Activated T-helper 2 cell treated with anti-CD3 and anti-CD28 coated beads, Interferon-gamma antibody, Interleukin-2, Interleukin-4, amounts not matched to agents 10 μg/mL and 5 μg/mL and 100 μg/mL, durations not matched to agents 14 hours and 24 hours and 36 hours (primary cell): Measurements from ENCODE around the gene DCBLD1. TPM values are rescaled to one million over a fixed set of nuclear protein-coding genes. Genes with fewer than 3 reads are reported as not detected.

Source experiments
- DNase-seq: peaks from one replicate; pipeline ENCODE4 v3.0.0; 2021; ENCODE audit warnings: low spot score
- H3K27ac Mint-ChIP-seq: one replicate; pipeline ENCODE4 v1.8.0; 2021; ENCODE audit warnings: mixed read lengths
- H3K27me3 Mint-ChIP-seq: one replicate; pipeline ENCODE4 v1.8.0; 2021; ENCODE audit warnings: low read depth, mixed read lengths
- H3K36me3 Mint-ChIP-seq: one replicate; pipeline ENCODE4 v1.8.0; 2021; ENCODE audit warnings: low read depth, mixed read lengths
- H3K4me1 Mint-ChIP-seq: one replicate; pipeline ENCODE4 v1.8.0; 2021; ENCODE audit warnings: low read depth, mixed read lengths
- H3K4me3 Mint-ChIP-seq: one replicate; pipeline ENCODE4 v1.8.0; 2021; ENCODE audit warnings: low read depth, mild to moderate bottlenecking, moderate library complexity, mixed read lengths
- H3K9me3 Mint-ChIP-seq: one replicate; pipeline ENCODE4 v1.8.0; 2021; ENCODE audit warnings: mixed read lengths
- intact Hi-C: fragments of 100-400 bp; cut with micrococcal nuclease; formaldehyde crosslinking; loops from one replicate; pipeline ENCODE4 v1.15.1; 2023
- total RNA-seq: library from RNA; stranded (reverse); gene quantifications from 2 replicates; pipeline ENCODE4 v1.2.3, GENCODE V29; 2022

The DCBLD1 gene
- total RNA-seq, 1 donor from 2014 or later, result 4.0 TPM

DNA sequence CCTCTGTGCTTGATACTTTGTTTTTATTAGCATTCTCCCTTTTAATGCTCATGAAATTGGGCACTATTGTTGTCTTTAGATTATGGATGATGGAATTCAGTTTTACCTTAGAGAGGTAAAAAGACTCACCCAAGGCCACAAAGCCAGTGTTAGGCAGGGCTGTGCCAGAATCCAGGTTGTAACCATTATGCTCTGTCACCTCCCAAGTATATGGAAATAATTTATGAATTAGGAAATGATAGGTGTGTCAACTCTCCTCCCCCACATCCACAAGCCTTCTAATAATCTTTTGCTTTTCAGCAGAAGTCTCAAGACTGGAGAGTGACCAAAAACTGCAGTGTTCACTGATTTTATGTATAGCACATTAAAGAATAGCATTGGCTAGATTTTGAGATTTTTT lies 13.0 kb downstream of the DCBLD1 start:
- H3K9me3 Mint-ChIP-seq, result no peaks in the 10 kb centered on the region
- H3K27me3 Mint-ChIP-seq, result peaks cover 4% of the 10 kb centered on the region
- no peaks in the 10 kb centered on the region for H3K36me3 Mint-ChIP-seq
- peaks cover 15% of the 10 kb centered on the region for H3K4me1 Mint-ChIP-seq
- intact Hi-C loops, result loop anchor here (5.0 kb wide), 2 partner anchors 33 to 52 kb away; no protein-coding TSS in a partner anchor
- no peak overlapping the region for H3K4me3 Mint-ChIP-seq
- no peak for DNase-seq
- no peak overlapping the region for H3K27ac Mint-ChIP-seq

DNA sequence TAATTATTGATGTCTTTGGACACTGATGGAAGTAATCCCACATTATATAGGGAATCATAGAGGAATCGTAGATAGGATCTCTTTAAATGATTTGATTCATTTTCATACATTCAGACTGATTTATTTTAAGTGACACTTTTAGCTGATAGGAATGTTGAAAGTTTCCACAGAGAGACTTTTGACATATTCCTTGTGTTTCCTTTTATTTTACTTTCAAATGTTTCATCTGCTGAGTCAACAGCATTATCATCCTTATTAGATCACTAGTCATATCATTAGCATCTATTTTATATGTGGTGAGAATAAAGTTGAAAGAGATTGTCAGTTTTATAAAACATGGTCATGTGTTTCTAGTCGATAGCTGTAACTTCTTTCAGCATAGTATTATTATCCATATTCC lies 13.4 kb downstream of the DCBLD1 start:
- DNase-seq, result no peak
- no peaks in the 10 kb centered on the region for H3K9me3 Mint-ChIP-seq
- no peak overlapping the region for H3K27ac Mint-ChIP-seq
- intact Hi-C loops, result loop anchor here (5.0 kb wide), 2 partner anchors 34 to 51 kb away; no protein-coding TSS in a partner anchor
- no peak overlapping the region for H3K4me3 Mint-ChIP-seq
- H3K36me3 Mint-ChIP-seq, result no peaks in the 10 kb centered on the region
- H3K4me1 Mint-ChIP-seq, result peaks cover 15% of the 10 kb centered on the region
- peaks cover 4% of the 10 kb centered on the region for H3K27me3 Mint-ChIP-seq

DNA sequence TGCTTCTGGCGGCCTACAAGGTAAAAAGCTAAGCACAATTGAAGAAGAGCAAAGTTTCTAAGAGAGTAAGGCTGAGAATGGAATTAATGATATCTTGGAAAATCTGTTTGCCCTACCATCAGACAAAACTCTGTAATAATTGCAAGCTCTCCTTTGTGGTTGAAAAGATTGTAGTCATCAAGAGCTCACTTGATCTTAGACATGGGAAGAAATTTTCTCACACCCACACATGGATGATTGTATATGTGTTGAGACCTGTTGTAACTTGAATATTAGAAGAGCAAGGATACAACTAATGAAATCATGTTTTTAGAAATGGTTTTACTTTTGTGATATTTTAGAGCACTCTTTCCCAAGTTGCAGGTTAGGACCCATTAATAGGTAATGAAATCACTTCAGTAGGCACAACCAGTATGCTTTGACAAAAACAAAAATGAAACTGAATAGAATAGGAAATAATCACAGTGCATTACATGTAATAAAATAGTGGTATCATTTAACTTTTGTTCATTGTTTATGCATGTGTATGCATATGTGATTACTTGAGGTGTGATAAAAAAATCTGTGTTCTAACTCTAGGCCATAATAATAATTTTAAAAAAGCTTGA lies 14.0 kb downstream of the DCBLD1 start:
- Mint-ChIP-seq H3K36me3 (no peaks in the 10 kb centered on the region), H3K4me1 (peaks cover 15% of the 10 kb centered on the region), H3K27me3 (peaks cover 4% of the 10 kb centered on the region), H3K27ac (no peak overlapping the region), H3K9me3 (no peaks in the 10 kb centered on the region), H3K4me3 (no peak overlapping the region)
- DNase-seq, result no peak
- intact Hi-C loops, result loop anchor here (5.0 kb wide), 2 partner anchors 34 to 51 kb away; no protein-coding TSS in a partner anchor

DNA sequence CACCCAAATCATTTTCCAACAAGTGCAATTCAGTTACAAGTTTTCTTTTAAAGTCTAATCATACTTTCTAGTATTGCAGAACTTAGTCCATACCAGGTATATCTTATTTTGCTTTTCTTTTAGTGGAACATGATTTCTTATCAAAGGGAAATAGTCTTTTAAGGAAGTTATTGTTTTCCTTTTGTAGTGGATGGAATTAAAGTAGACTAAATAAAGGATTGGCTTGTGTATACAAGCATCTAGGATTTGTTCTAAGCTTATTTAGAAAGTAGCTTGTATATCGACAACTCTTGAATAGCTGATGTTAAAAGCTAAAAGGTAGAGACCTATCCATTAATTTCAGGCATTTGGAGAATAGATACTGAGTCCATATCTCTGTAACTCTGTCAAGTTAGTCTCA lies 14.8 kb downstream of the DCBLD1 start:
- H3K27me3 Mint-ChIP-seq, result peaks cover under 1% of the 10 kb centered on the region
- H3K9me3 Mint-ChIP-seq, result no peaks in the 10 kb centered on the region
- no peaks in the 10 kb centered on the region for H3K36me3 Mint-ChIP-seq
- no peak overlapping the region for H3K4me3 Mint-ChIP-seq
- intact Hi-C loops, result loop anchor here (5.0 kb wide), 2 partner anchors 35 to 50 kb away; no protein-coding TSS in a partner anchor
- peaks cover 17% of the 10 kb centered on the region for H3K4me1 Mint-ChIP-seq
- no peak overlapping the region for H3K27ac Mint-ChIP-seq
- no peak for DNase-seq

DNA sequence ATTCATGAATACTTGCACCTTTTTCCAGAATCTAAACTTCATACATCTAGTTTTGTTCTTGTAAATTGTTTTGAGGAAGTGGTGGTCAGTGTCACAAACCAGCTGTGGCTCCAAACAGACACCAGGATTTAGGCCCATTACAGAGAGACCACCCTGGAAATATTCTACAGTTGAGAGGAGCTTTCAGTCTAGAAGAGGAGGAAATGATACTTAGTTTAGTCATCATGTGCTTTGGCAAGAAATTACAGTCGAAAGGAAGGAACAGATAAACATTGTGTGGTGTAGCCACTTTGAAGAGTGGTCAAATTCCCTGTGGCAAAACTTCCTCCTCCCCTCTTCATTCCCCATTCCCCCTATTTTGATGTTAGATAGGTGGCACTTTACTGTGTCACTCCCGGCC lies 15.7 kb downstream of the DCBLD1 start:
- peaks cover 17% of the 10 kb centered on the region for H3K4me1 Mint-ChIP-seq
- no peak overlapping the region for H3K4me3 Mint-ChIP-seq
- no peak for DNase-seq
- H3K27ac Mint-ChIP-seq, result no peak overlapping the region
- no peaks in the 10 kb centered on the region for H3K27me3 Mint-ChIP-seq
- H3K36me3 Mint-ChIP-seq, result no peaks in the 10 kb centered on the region
- H3K9me3 Mint-ChIP-seq, result no peaks in the 10 kb centered on the region
- intact Hi-C loops, result loop anchor here (5.0 kb wide), 2 partner anchors 36 to 49 kb away; no protein-coding TSS in a partner anchor

DNA sequence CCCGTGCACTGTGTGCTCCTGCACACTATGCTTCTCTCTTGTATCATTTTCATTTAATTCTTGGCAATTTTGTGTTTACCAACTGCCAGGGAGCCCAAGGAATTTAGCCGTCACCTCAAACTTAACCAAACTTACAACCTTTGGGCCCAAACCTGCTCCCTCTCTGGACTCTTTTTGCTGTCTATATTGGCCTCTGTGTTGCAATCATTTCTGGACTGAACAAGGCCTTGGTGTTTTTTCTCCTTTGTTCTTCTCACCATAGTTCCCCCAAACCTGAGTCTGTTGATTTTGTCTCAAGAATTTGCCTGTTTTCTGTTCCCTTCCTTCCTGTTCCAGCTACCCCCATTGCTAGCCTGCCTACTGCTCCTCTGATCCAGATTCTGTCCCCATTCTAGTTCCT lies 19.2 kb downstream of the DCBLD1 start:
- H3K36me3 Mint-ChIP-seq, result peaks cover 4% of the 10 kb centered on the region
- intact Hi-C loops, result no loop called here
- no peak overlapping the region for H3K4me3 Mint-ChIP-seq
- DNase-seq, result no peak
- no peak overlapping the region for H3K27ac Mint-ChIP-seq
- H3K27me3 Mint-ChIP-seq, result no peaks in the 10 kb centered on the region
- H3K9me3 Mint-ChIP-seq, result no peaks in the 10 kb centered on the region
- peaks cover 8% of the 10 kb centered on the region for H3K4me1 Mint-ChIP-seq

DNA sequence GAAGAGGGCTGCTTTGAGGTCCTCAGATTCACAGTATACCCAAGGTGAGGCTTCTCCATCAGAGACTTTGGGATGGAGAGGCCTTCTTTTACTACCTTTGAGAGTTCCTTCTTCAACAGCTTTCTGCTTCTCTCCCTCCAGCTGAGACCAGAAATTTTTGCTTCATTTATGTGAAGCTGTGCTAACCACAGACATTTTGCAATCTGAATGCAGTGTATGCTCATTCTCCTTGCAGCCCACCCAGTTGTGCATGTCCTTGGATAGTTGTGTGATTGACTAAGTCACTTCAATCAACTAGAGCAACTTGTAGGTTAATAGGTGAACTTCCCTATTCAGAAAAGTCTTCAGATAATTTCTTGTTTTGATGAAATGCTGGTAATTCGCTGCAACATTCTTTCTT lies 20.1 kb downstream of the DCBLD1 start:
- H3K27me3 Mint-ChIP-seq, result no peaks in the 10 kb centered on the region
- intact Hi-C loops, result no loop called here
- peaks cover 8% of the 10 kb centered on the region for H3K4me1 Mint-ChIP-seq
- H3K9me3 Mint-ChIP-seq, result no peaks in the 10 kb centered on the region
- no peak overlapping the region for H3K4me3 Mint-ChIP-seq
- H3K27ac Mint-ChIP-seq, result no peak overlapping the region
- H3K36me3 Mint-ChIP-seq, result peaks cover 4% of the 10 kb centered on the region
- no peak for DNase-seq

DNA sequence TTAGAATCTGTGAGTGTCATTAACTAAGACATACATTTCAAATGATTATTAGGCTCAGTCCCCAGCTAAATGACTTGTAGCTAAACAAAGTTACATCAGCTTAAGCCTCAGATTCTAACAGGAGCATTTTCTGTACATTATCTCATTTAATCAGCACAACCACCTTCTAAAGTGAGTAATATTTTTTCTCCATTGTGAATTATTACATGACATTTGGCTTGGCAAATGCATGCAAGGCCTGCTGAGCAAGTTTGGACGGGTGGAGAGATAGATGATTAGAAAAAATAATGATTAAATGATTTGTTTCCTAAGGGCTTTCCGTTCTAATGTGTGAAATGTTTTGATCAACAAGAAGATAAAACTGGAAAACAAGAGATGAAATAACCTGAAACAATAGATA lies 20.7 kb downstream of the DCBLD1 start:
- Mint-ChIP-seq H3K27me3 (no peaks in the 10 kb centered on the region), H3K4me3 (no peak overlapping the region), H3K27ac (no peak overlapping the region), H3K4me1 (peaks cover 4% of the 10 kb centered on the region), H3K36me3 (peaks cover 4% of the 10 kb centered on the region), H3K9me3 (no peaks in the 10 kb centered on the region)
- intact Hi-C loops, result no loop called here
- no peak for DNase-seq

DNA sequence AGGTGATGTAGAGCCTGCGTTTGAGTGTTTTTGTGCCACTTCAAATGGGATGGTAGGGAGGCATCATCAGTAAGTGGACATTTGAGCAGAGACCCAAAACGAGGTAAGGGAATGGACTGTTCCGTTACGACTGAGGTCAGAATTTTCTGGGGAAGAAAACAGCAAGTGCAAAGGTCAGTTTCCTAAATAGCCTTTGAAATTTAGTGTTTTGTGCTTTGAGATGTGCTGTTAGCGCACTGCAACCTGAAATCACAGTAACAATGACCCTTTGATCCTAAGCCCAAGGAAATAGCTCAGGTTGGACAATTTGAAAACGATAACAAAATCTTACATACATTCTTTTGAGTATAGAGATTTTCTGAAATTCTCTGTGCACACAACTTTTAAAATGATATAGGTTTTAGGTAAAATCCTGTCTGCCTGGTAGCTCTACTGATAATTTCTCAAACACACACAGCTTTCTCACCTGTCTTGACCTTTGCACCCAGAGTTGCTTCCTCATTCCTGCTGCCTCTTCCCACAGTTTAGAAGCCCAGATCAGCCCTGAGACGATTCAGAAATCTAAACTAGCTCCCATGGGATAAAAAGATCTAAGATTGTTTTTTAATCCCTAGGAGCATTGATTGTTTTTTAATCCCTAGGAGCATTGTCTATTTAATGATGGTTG lies 22.1 kb downstream of the DCBLD1 start:
- H3K9me3 Mint-ChIP-seq, result no peaks in the 10 kb centered on the region
- intact Hi-C loops, result no loop called here
- H3K36me3 Mint-ChIP-seq, result peaks cover 4% of the 10 kb centered on the region
- H3K4me3 Mint-ChIP-seq, result no peak overlapping the region
- peaks cover 2% of the 10 kb centered on the region for H3K4me1 Mint-ChIP-seq
- no peak overlapping the region for H3K27ac Mint-ChIP-seq
- no peaks in the 10 kb centered on the region for H3K27me3 Mint-ChIP-seq
- no peak for DNase-seq

DNA sequence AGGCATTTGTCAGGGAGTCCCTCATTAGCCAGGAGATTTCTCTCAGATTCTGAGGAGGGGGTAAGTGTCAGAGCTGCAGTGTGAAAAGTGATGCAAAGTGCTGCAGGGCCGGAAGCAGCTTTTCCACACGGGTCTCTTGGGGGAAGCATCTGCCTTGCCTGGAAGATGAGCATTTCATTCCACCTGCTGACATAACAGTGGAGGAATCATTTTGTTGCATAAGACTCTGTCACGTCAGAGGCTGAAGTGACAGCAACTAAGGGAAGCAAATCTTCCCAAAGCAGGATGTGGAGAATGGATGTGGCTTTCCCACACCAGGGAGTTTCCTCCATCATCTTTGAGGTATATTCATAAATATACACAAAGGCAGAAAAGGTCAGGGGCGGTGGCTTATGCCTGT lies 22.8 kb downstream of the DCBLD1 start:
- peaks cover 2% of the 10 kb centered on the region for H3K4me1 Mint-ChIP-seq
- DNase-seq, result no peak

DNA sequence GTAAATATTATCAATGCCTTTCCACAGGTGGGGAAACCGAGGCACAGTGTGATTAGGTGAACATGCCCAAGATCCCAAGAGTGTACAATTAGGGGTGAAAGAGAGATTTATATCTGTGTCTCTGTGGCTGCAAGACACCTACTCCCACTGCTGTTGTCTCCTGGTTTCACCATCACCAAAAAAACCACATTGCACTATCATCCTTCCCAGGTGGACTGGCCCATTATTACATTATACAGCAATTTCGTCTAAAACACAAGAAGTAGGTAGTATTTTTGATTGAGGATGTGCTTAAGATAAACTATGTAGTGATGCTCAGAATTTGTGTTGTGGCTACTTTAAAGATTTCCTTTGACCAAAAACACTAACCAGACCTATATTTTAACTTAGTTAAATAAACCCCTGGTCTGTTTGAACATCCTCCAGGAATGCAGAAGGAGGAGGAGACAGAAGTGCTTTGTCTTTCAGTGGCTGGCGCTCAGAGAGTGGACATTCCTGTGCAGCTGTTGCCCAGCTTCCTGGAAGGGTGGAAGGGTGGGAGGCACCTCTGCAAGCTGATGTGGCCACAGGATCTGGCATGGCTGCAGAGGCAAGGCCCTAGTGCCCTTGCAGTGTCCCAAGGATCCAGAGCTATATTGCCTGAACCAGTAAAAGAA lies 23.8 kb downstream of the DCBLD1 start:
- Mint-ChIP-seq H3K27me3 (peaks cover 2% of the 10 kb centered on the region), H3K4me3 (no peak overlapping the region), H3K36me3 (peaks cover 4% of the 10 kb centered on the region), H3K4me1 (peaks cover 2% of the 10 kb centered on the region), H3K27ac (no peak overlapping the region), H3K9me3 (no peaks in the 10 kb centered on the region)
- intact Hi-C loops, result no loop called here
- no peak for DNase-seq

More for the DNA sequence above, 22.8 kb downstream of the DCBLD1 start:
- intact Hi-C loops, result no loop called here
- peaks cover 2% of the 10 kb centered on the region for H3K27me3 Mint-ChIP-seq
- no peak overlapping the region for H3K27ac Mint-ChIP-seq
- no peak overlapping the region for H3K4me3 Mint-ChIP-seq
- no peaks in the 10 kb centered on the region for H3K9me3 Mint-ChIP-seq
- peaks cover 4% of the 10 kb centered on the region for H3K36me3 Mint-ChIP-seq

DNA sequence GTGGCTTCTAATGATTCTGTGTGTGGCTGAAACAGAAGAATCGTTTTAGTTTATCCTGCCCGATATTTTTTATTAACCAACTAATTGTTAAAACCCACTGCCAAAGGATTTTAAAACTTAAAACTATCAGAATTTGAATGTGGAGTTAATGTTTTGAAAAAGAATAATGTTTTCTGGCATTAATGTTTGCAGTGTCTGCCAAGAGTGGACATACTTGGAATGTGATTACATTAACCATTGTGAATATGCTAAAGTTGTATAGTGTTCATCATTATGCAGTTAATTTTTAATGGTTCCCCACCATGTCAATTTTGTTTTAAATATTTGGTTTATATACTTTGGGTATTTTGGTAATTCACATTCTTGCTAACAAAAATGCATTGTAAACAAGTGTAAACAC lies 24.4 kb downstream of the DCBLD1 start:
- H3K36me3 Mint-ChIP-seq, result peaks cover 4% of the 10 kb centered on the region
- H3K27me3 Mint-ChIP-seq, result peaks cover 2% of the 10 kb centered on the region
- intact Hi-C loops, result no loop called here
- H3K4me1 Mint-ChIP-seq, result peaks cover under 1% of the 10 kb centered on the region
- H3K4me3 Mint-ChIP-seq, result no peak overlapping the region
- DNase-seq, result no peak
- no peaks in the 10 kb centered on the region for H3K9me3 Mint-ChIP-seq
- no peak overlapping the region for H3K27ac Mint-ChIP-seq

DNA sequence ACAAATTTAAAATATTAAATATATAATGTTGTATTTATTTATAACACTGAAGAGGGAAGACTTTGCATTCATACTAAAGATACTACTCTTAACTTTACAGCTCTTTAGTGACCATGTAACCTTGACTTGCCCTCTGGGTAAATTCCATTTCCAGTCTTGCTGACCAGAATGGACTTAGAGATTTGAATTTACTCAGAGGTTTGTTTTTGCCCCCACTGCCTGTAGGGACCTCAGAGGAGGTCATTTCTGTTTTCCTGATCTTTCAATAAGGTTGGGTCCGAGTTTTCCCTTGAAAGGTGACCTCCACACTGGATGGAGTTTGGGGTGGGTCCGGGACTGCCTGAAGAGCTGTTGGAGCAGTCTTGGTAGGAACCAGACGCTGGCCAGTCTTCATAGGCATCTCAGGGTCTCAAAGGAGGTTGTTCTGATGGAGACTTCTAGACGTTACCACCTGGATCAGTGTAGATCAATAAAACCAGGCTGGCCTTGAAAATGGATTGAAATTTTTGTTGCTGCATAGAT lies 26.0 kb downstream of the DCBLD1 start:
- DNase-seq, result no peak
- Mint-ChIP-seq H3K36me3 (peaks cover 4% of the 10 kb centered on the region), H3K4me3 (no peak overlapping the region), H3K27ac (no peak overlapping the region), H3K4me1 (no peaks in the 10 kb centered on the region), H3K27me3 (peaks cover 5% of the 10 kb centered on the region), H3K9me3 (no peaks in the 10 kb centered on the region)
- intact Hi-C loops, result no loop called here
